K562 (cell line): ENCODE data around the gene TAOK2. TPM values are rescaled to one million over a fixed set of nuclear protein-coding genes. Genes with fewer than 3 reads are reported as not detected.
A peak's percentile ranks its signal among the peaks of the same experiment; 100 is the strongest.

Experiments
- ATAC-seq: fragments of 200-7000 bp; cut with Tn5 transposase; 3 replicates; pipeline ENCODE4 v1.9.1; 2020; ENCODE audit warnings: moderate library complexity
- BruUV-seq: library from RNA; stranded (reverse); fragments of 400-500 nt; replicated peaks from 2 replicates; lab custom pipeline; 2021; lab: Mats Ljungman, UMichigan
- CTCF ChIA-PET: fragments of 300-600 bp; formaldehyde crosslinking; extraction: SDS; loops from one replicate; lab custom pipeline; 2021; ENCODE audit warnings: low intra/inter-chr PET ratio; lab: Yijun Ruan, JAX
- POLR2A ChIA-PET: fragments of 300-600, 350-650 bp; sonication (Branson Sonifier 250); formaldehyde crosslinking; extraction: SDS; loops from one replicate; lab custom pipeline; 2021; ENCODE audit warnings: antibody characterized with exemption, inconsistent platforms; lab: Yijun Ruan, JAX
- DNase-seq, 4 experiments: peaks; one replicate each; pipeline versions ENCODE4 v3.0.0 to v3.0.0-alpha.2; 2011 to 2018; ENCODE audit warnings: low spot score in 3 of 4, mixed read lengths in 3 of 4; ENCODE audit errors: extremely low read depth in 1 of 4
- FAIRE-seq: peaks from 2 replicates; lab custom pipeline; 2011; peaks lifted over from hg19 to GRCh38; lab: Jason Lieb, UNC
- H2AFZ ChIP-seq: 2 replicates; pipeline ENCODE4 v1.6.0; 2011; ENCODE audit warnings: low read depth, low read length, control low read depth, inconsistent platforms
- H3K27ac ChIP-seq: fragments of 200-600 bp; 3 replicates; pipeline ENCODE4 v1.8.0; 2011; ENCODE audit warnings: low read depth, mild to moderate bottlenecking, control low read depth, inconsistent platforms, low read length, moderate library complexity, mixed read lengths; ENCODE audit errors: extremely low read depth
- H3K27me3 ChIP-seq, 2 experiments: fragments of 300-600 bp in 1 of 2; 2 replicates in 1 of 2; 3 replicates in 1 of 2; pipeline versions ENCODE4 v1.6.0 to v1.8.0; 2011; ENCODE audit warnings: inconsistent platforms in 2 of 2, low read length in 2 of 2, mild to moderate bottlenecking in 1 of 2, mixed read lengths in 1 of 2, moderate library complexity in 1 of 2; ENCODE audit not compliant: control insufficient read depth in 2 of 2, insufficient read depth in 2 of 2
- H3K36me3 ChIP-seq: fragments of 300-600 bp; 3 replicates; pipeline ENCODE4 v1.8.0; 2011; ENCODE audit warnings: mild to moderate bottlenecking, low read length, inconsistent platforms; ENCODE audit not compliant: control insufficient read depth, insufficient read depth
- H3K4me1 ChIP-seq, 2 experiments: fragments of 200-600 bp in 1 of 2; replicated peaks in 1 of 2; 2 replicates in 1 of 2; 3 replicates in 1 of 2; pipeline versions ENCODE4 v1.5.1 to v1.8.0; 2011; ENCODE audit warnings: inconsistent platforms in 2 of 2, low read length in 2 of 2, mild to moderate bottlenecking in 1 of 2, mixed read lengths in 1 of 2, moderate library complexity in 1 of 2; ENCODE audit not compliant: control insufficient read depth in 2 of 2, insufficient read depth in 2 of 2
- H3K4me2 ChIP-seq: 2 replicates; pipeline ENCODE4 v1.6.1; 2011; ENCODE audit warnings: low read length, control low read depth, inconsistent platforms, mixed read lengths; ENCODE audit not compliant: insufficient read depth
- H3K4me3 ChIP-seq: fragments of 200-600 bp; sonication (generic), shearing (Covaris generic); 2 replicates; pipeline ENCODE4 v1.5.1; 2016; ENCODE audit warnings: control low read depth, inconsistent platforms
- H3K79me2 ChIP-seq: fragments of 200-600 bp; 3 replicates; pipeline ENCODE4 v1.8.0; 2011; ENCODE audit warnings: low read length, inconsistent platforms; ENCODE audit not compliant: control insufficient read depth, insufficient read depth
- H3K9ac ChIP-seq, 2 experiments: 2 replicates each; pipeline versions ENCODE4 v1.6.0 to v1.6.1; 2011; ENCODE audit warnings: low read depth in 2 of 2, low read length in 2 of 2, control low read depth in 1 of 2, inconsistent platforms in 1 of 2, mild to moderate bottlenecking in 1 of 2, mixed read lengths in 1 of 2; ENCODE audit not compliant: insufficient read depth in 1 of 2
- H3K9me1 ChIP-seq: one replicate; pipeline ENCODE4 v1.6.0; 2011; ENCODE audit warnings: inconsistent platforms, mild to moderate bottlenecking, low read length, moderate library complexity; ENCODE audit not compliant: control insufficient read depth, insufficient read depth
- H3K9me3 ChIP-seq: replicated peaks from 2 replicates; pipeline ENCODE4 v1.5.1; 2011; ENCODE audit warnings: low read depth, low read length, inconsistent platforms; ENCODE audit not compliant: control insufficient read depth, insufficient read depth
- H4K20me1 ChIP-seq: replicated peaks from 2 replicates; pipeline ENCODE4 v1.6.1; 2011; ENCODE audit warnings: low read length, inconsistent platforms, mixed read lengths; ENCODE audit not compliant: control insufficient read depth, insufficient read depth
- CBX1 ChIP-seq: sonication (generic); IDR thresholded peaks from 2 replicates; pipeline ENCODE4 v1.6.1; 2016; ENCODE audit warnings: antibody characterized with exemption, low read depth, mild to moderate bottlenecking
- CHD2 ChIP-seq: IDR thresholded peaks from 2 replicates; pipeline ENCODE4 v1.6.1; 2011; ENCODE audit warnings: low read depth, low read length
- DNMT1 ChIP-seq: fragments of 450-650 bp; IDR thresholded peaks from 2 replicates; pipeline ENCODE4 v1.6.1; 2016; ENCODE audit warnings: antibody characterized with exemption, mild to moderate bottlenecking
- FOXP1 ChIP-seq: sonication (generic); formaldehyde crosslinking; IDR thresholded peaks from 2 replicates; pipeline ENCODE4 v1.8.0; 2022; ENCODE audit warnings: mild to moderate bottlenecking, missing genetic modification reagents
- KDM2B ChIP-seq: fragments of 250-450 bp; sonication (Bioruptor Pico); IDR thresholded peaks from 2 replicates; pipeline ENCODE4 v1.8.0; 2021; ENCODE audit warnings: mild to moderate bottlenecking, moderate library complexity
- MTA3 ChIP-seq: fragments of 450-650 bp; formaldehyde crosslinking; IDR thresholded peaks from 2 replicates; pipeline ENCODE4 v1.6.1; 2017; ENCODE audit warnings: mild to moderate bottlenecking, borderline replicate concordance
- PTRF ChIP-seq: fragments of 450-650 bp; IDR thresholded peaks from 2 replicates; pipeline ENCODE4 v1.6.1; 2016; ENCODE audit warnings: mild to moderate bottlenecking, missing genetic modification characterization, missing compliant biosample characterization
- TCFL5 ChIP-seq: fragments of 250-450 bp; sonication (Bioruptor Pico); conservative IDR thresholded peaks from 2 replicates; pipeline ENCODE4 v1.6.1; 2021; ENCODE audit warnings: mild to moderate bottlenecking, moderate library complexity, matching md5 sums
- WHSC1 ChIP-seq: IDR thresholded peaks from one replicate; pipeline ENCODE4 v1.6.1; 2012; ENCODE audit warnings: low read length, control low read depth, inconsistent platforms
- ZNF134 ChIP-seq: fragments of 250-450 bp; sonication (Bioruptor Pico); conservative IDR thresholded peaks from 2 replicates; pipeline ENCODE4 v1.4.0; 2020
- WGBS: fragments of 100-300 bp; shearing (Covaris generic); methylation state at CpG from one replicate; pipeline ENCODE4 v1.1.6; 2016; ENCODE audit warnings: low coverage, mixed read lengths; ENCODE audit not compliant: insufficient coverage; ENCODE audit errors: missing lambda C conversion rate; 5-methylcytosine and 5-hydroxymethylcytosine counted together
- in situ Hi-C: fragments of 300-500 bp; cut with MboI; formaldehyde crosslinking; loops from 4 replicates; pipeline ENCODE4 v1.15.0; 2018; ENCODE audit warnings: inconsistent platforms, mixed read lengths
- intact Hi-C: fragments of 100-400 bp; cut with micrococcal nuclease; formaldehyde crosslinking; loops from 2 replicates; pipeline ENCODE4 v1.14.2; 2022
- polyA plus RNA-seq, 8 experiments: library from polyadenylated mRNA; depleted of rRNA in 4 of 8; stranded (reverse) in 5 of 8; unstranded in 3 of 8; fragments of >200 nt; fragmentation: Nextera tagmentation in 2 of 8; fragmentation: Illumina TruSeq in 1 of 8; extraction: Ambion mirVana in 2 of 8; extraction: Trizol in 1 of 8; gene quantifications; 2 replicates each; pipeline versions ENCODE4 v1.2.1 to v1.2.3, GENCODE V29; 2011 to 2014; ENCODE audit warnings: inconsistent platforms in 1 of 8, missing spikeins in 1 of 8
- total RNA-seq, 7 experiments: library from RNA; depleted of rRNA in 6 of 7; stranded (reverse); fragments of >200 nt in 6 of 7; fragmentation: Illumina TruSeq in 2 of 7; extraction: Trizol in 2 of 7; gene quantifications; 2 replicates each; pipeline versions ENCODE4 v1.2.1 to v1.2.3, GENCODE V29; 2011 to 2021; ENCODE audit warnings: low replicate concordance in 1 of 7
- TF ChIP-seq, protein P1 (sequence below): fragments of 450-650 bp; conservative IDR thresholded peaks from 2 replicates; pipeline ENCODE4 v1.6.1; 2016; ENCODE audit warnings: missing genetic modification characterization, low read depth, mild to moderate bottlenecking, control low read depth, missing compliant biosample characterization
- TF ChIP-seq, protein P2 (sequence below), 2 experiments: IDR thresholded peaks; 2 replicates each; pipeline ENCODE4 v1.6.1; 2012; ENCODE audit warnings: improper control_type of control experiment in 2 of 2, low read depth in 2 of 2, low read length in 2 of 2, borderline replicate concordance in 1 of 2
- TF ChIP-seq, protein P3 (sequence below): sonication (generic); formaldehyde crosslinking; IDR thresholded peaks from 2 replicates; pipeline ENCODE4 v1.8.0; 2023; ENCODE audit warnings: mild to moderate bottlenecking, missing genetic modification reagents

The TAOK2 gene
- total and polyA plus RNA-seq, 9 of the 15 experiments (the other 6 are each of a cell fraction or from before 2014, with no cell fraction given) = 0.10 to 41.8 (median 13.7) TPM

DNA sequence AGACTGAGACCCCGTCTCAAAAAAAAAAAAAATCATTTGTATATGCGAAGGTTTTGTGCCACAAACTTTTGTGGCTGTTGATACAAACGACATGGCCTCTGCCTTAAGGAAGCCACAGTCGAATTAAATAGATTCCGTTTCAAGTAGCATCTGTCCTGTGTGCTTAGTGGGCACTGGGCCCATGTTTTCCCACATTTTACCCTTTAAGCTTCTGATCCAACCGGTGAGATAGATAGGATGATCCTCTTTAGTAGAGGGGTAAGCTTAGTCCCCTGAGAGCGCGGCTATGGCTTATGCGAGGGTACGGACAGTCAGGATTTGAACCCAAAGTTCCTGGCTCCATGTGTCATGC is 12.6 kb upstream of the TAOK2 start:
- no TSS peak for BruUV-seq
- Histone ChIP-seq H3K4me1 (peaks cover 12 to 20% of the 10 kb centered on the region in 2 experiments; a peak in 4 of 5 replicates), H3K27me3 (no peaks in the 10 kb centered on the region), H3K9me3 (no peaks in the 10 kb centered on the region; the same call in 1 of the 2 replicates), H3K4me3 (peak overlapping the region; percentile 69), H3K4me2 (peak overlapping the region; percentile 87), H3K79me2 (peaks cover 7% of the 10 kb centered on the region; the same call in 2 of the 3 replicates), H3K27ac (peak overlapping the region; percentile 85), H4K20me1 (no peaks in the 10 kb centered on the region), H3K36me3 (peaks cover 7% of the 10 kb centered on the region; the same call in 2 of the 3 replicates), H3K9me1 (no peaks in the 10 kb centered on the region), H2AFZ (peak overlapping the region; percentile 100), H3K9ac (peak overlapping the region; percentile 86 to 95; a peak in 3 of 4 replicates)
- ATAC-seq (no peak), FAIRE-seq (no peak), DNase-seq (no peak)
- in situ Hi-C loops = no loop called here
- ChIA-PET POLR2A (interaction anchor here (0.6 to 3.3 kb wide), 8 partner anchors 13 to 211 kb away, joined by 3 to 18 read pairs (median 4); partner anchors contain the start of gene TAOK2), CTCF (interaction anchor here (0.6 kb wide), 1 partner anchor 260 kb away, joined by 4 read pairs; no protein-coding TSS in a partner anchor)
- 72% methylated on average over 10 of the region's 10 CpGs for WGBS
- intact Hi-C loops = loop anchor here (5.0 kb wide), 1 partner anchor 34 kb away; the partner anchor contains the start of gene KCTD13
- no peak for TF ChIP-seq PTRF (tag)
- TF ChIP-seq CHD2 = no peak
- no peak for TF ChIP-seq WHSC1
- TF ChIP-seq KDM2B (CRISPR knock-in tag) = no peak
- no peak for TF ChIP-seq ZNF134 (CRISPR knock-in tag)
- TF ChIP-seq, protein P1, sequence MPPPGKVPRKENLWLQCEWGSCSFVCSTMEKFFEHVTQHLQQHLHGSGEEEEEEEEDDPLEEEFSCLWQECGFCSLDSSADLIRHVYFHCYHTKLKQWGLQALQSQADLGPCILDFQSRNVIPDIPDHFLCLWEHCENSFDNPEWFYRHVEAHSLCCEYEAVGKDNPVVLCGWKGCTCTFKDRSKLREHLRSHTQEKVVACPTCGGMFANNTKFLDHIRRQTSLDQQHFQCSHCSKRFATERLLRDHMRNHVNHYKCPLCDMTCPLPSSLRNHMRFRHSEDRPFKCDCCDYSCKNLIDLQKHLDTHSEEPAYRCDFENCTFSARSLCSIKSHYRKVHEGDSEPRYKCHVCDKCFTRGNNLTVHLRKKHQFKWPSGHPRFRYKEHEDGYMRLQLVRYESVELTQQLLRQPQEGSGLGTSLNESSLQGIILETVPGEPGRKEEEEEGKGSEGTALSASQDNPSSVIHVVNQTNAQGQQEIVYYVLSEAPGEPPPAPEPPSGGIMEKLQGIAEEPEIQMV (tag) = no peak
- TF ChIP-seq, protein P2, sequence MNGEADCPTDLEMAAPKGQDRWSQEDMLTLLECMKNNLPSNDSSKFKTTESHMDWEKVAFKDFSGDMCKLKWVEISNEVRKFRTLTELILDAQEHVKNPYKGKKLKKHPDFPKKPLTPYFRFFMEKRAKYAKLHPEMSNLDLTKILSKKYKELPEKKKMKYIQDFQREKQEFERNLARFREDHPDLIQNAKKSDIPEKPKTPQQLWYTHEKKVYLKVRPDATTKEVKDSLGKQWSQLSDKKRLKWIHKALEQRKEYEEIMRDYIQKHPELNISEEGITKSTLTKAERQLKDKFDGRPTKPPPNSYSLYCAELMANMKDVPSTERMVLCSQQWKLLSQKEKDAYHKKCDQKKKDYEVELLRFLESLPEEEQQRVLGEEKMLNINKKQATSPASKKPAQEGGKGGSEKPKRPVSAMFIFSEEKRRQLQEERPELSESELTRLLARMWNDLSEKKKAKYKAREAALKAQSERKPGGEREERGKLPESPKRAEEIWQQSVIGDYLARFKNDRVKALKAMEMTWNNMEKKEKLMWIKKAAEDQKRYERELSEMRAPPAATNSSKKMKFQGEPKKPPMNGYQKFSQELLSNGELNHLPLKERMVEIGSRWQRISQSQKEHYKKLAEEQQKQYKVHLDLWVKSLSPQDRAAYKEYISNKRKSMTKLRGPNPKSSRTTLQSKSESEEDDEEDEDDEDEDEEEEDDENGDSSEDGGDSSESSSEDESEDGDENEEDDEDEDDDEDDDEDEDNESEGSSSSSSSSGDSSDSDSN (IDR thresholded peaks at IDR 0.05; ENCODE audit: borderline replicate concordance in 1 of 2, low read depth in 2 of 2, low read length in 2 of 2) = no peak
- TF ChIP-seq TCFL5 = no peak
- no peak for TF ChIP-seq DNMT1
- 0 out of 2 replicates have a peak, but pooled peaks have one; percentile 27 for TF ChIP-seq FOXP1 (CRISPR knock-in tag)
- TF ChIP-seq MTA3 = no peak
- TF ChIP-seq CBX1 = no peak
- TF ChIP-seq, protein P3, sequence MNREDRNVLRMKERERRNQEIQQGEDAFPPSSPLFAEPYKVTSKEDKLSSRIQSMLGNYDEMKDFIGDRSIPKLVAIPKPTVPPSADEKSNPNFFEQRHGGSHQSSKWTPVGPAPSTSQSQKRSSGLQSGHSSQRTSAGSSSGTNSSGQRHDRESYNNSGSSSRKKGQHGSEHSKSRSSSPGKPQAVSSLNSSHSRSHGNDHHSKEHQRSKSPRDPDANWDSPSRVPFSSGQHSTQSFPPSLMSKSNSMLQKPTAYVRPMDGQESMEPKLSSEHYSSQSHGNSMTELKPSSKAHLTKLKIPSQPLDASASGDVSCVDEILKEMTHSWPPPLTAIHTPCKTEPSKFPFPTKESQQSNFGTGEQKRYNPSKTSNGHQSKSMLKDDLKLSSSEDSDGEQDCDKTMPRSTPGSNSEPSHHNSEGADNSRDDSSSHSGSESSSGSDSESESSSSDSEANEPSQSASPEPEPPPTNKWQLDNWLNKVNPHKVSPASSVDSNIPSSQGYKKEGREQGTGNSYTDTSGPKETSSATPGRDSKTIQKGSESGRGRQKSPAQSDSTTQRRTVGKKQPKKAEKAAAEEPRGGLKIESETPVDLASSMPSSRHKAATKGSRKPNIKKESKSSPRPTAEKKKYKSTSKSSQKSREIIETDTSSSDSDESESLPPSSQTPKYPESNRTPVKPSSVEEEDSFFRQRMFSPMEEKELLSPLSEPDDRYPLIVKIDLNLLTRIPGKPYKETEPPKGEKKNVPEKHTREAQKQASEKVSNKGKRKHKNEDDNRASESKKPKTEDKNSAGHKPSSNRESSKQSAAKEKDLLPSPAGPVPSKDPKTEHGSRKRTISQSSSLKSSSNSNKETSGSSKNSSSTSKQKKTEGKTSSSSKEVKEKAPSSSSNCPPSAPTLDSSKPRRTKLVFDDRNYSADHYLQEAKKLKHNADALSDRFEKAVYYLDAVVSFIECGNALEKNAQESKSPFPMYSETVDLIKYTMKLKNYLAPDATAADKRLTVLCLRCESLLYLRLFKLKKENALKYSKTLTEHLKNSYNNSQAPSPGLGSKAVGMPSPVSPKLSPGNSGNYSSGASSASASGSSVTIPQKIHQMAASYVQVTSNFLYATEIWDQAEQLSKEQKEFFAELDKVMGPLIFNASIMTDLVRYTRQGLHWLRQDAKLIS (CRISPR knock-in tag) = no peak
